NCI-H128 (cell line): ENCODE data around the gene NR1I3.
"Not testable (repeated sequence)": the region's sequence is repeated elsewhere in the genome, so short reads cannot be mapped to it uniquely, and the experiment has no call there.

Experiments
- DNase-seq: peaks from one replicate; lab custom pipeline; 2025; ENCODE audit not compliant: unreplicated experiment; lab: John Stamatoyannopoulos, UW

NR1I3 gene, protein sequence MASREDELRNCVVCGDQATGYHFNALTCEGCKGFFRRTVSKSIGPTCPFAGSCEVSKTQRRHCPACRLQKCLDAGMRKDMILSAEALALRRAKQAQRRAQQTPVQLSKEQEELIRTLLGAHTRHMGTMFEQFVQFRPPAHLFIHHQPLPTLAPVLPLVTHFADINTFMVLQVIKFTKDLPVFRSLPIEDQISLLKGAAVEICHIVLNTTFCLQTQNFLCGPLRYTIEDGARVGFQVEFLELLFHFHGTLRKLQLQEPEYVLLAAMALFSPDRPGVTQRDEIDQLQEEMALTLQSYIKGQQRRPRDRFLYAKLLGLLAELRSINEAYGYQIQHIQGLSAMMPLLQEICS

GRCh38 chr1:161238039-161238473, at the start of gene NR1I3:
Gene NR1I3 (minus strand): TSS chr1:161238203. CDS start chr1:161236565, 1,638 bp downstream.
- no peak for DNase-seq

- no peak for DNase-seq
Observed at GRCh38 chr1:161287482-161288054, 49.6 kb upstream of the NR1I3 start.

- no peak for DNase-seq
Observed at GRCh38 chr1:161285521-161285920, 47.5 kb upstream of the NR1I3 start.

DNA sequence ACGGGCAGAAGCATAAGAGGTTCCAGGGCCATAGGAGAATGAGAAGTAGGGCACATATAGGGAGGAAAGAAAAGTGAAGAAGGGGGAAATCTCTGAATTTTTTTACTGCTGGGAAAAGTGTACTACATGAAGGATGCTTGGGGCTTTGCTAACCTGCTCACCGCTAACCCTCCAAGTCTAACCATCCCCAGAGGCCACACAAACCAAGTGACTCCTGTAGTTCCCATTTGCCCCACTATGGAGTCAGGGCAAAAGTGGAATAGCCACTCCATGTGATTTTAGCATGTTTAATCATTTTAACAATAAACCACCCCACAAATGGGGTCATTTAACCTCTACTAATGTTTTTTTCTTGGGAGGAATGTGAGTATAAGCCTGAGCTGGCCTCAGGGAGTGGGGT, 47.1 kb upstream of the NR1I3 start:
- DNase-seq = no peak

DNA sequence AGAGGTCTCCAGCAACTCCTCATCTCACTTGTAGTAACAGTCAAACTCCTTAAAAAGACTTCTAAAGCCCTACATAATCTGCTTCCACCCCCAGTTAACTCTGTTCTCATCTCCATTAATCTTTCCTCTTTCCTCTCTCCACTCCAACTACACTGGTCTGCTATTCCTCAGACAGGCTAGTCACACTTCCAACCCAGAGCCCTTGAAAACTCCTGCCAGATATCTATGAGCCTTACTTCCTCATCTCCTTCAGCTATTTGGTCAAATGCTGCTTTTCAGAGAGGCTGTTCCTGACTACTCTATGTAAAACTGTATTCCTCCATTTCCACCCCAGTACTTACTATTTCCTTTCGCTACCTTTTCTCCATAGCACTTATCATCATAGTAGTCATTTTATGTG, 45.0 kb upstream of the NR1I3 start:
- no peak for DNase-seq

DNA sequence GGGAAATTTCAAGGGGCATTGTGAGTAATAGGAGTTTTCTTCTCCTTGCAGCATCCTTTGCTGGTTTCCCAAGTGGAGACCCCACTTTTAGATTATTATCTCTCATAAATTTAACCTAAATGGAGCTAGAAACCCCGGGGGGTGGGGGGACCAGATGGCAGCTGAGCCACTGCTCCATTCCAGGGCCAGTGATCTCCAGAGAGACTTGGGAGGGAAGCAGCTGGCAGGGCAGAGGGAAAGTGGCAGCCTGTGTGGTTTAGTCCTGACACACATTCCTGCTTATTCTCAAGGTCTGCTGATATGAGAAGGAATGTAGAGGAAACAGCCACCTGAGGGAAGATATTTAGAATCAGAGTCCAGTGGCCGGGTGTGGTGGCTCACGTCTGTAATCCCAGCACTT, 36.9 kb upstream of the NR1I3 start:
- no peak for DNase-seq

DNA sequence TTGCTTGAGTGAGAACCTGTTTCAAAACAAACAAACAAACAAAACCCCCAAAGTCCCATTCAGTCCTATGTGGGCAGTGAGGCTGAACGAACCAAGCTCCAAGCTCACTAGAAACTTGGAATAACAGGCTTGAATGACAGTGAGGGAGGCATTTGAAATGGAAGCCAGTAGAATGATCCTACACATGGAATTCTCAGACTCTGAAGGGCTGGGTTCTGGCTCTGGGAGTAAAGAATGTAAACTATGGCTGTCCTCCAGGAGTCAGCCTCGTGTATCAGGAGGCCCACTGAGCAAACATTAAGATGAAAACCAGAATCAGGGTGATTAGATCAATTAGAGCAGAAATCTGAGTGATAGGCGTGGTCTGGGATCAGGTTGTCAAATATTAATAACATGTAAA, 35.4 kb upstream of the NR1I3 start:
- no peak for DNase-seq

- DNase-seq = no peak
Observed at GRCh38 chr1:161267321-161267720, 29.3 kb upstream of the NR1I3 start.

DNA sequence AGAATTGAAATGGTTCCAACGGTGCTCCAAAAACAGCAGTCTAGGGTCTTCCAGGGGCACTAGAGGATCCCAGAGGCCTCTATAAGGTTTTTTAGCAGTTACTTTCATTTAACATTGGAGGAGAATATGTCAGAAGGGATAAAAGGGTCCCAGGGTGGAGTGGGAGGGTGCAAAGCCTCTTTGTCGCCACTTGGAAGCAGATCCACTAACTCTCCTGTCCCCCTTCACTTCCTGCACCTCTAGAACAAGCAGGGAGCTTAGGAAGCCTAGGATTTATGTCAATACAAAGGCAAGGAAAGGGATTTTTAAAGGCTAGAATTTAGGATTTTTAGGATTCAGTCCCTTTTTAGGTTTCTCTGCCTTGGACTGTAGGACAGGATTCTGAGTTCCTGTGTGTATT, 28.8 kb upstream of the NR1I3 start:
- no peak for DNase-seq

DNA sequence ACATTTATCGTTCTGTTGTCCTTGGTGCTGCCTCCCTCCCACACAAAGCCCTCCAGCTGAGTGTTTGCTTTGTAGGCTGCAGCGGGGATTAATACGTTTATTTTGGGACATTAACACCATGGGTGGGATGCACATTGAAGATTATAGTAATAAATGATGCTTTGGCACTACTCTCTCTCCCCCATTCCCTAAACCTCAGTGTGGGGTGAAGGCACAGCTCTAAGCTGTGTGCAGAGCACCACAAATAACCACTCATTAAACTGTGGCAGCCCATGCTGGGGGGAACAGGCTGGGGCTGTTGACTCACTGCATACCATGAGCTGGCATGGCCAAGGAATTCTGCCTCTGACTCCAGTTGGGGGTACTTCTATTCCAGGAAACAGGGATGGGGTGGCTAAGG, 28.2 kb upstream of the NR1I3 start:
- DNase-seq = no peak

DNA sequence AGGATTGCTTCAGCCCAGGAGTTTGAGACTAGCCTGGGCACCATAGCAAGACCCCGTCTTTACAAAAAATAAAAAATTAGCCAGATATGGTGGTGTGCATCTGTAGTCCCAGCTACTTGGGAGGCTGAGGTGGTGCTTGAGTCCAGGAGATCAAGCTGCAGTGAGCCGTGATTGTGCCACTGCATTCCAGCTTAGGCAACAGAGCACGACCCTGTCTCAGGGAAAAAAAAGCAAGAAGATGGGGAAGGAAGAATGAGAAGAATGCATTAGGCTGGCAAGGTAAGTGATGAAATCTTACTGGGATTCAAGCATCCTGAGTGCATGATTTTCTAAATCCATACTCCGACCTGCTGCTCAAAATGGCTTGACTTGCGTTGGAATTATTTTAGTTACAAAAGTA, 27.3 kb upstream of the NR1I3 start:
- DNase-seq = no peak

DNA sequence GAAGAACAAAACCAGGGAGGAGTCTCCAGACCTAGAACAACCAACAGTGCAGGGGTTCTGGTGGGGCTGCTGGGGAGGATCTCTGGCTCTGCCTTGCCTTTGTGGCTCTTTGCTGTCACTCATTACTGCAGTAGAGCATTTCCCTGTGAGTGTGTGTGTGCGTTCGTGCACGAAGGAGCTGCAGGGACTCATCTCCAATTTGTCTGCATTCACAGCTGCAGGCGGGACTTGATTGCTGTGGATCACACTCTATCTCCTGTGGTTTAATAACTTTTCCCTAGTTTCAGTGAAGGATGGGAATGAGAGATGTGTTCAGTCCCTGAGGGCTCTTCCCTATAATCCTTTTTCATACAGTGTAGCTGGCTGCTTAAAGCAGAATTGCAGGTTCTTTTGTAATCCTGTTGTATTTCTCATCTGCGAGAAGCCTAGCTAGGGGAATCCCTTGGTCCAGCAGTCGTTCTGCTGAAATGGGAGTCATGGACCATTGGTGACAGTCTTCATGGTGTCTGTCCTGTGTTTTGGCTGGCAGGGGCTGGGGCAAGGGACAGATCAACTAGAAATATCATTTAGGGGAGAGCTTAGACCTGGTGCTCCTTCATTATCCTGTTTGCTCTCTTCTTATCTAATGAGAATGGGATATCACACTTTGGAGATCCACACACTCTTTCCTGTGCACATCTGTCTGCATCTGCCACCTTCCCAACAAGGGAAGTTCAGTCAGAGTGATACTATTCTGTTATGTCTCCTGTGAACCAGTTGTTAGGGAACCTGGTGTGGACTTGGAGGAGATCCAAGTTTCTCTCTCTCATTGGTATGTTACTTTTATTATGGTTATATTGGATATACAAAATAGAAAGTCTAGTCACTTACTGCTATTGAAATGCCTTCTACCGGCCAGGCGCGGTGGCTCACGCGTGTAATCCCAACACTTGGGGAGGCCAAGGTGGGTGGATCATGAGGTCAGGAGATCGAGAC, 23.5 kb upstream of the NR1I3 start:
- no peak for DNase-seq

- DNase-seq = no peak
Observed at GRCh38 chr1:161260376-161261260, 22.6 kb upstream of the NR1I3 start.

DNA sequence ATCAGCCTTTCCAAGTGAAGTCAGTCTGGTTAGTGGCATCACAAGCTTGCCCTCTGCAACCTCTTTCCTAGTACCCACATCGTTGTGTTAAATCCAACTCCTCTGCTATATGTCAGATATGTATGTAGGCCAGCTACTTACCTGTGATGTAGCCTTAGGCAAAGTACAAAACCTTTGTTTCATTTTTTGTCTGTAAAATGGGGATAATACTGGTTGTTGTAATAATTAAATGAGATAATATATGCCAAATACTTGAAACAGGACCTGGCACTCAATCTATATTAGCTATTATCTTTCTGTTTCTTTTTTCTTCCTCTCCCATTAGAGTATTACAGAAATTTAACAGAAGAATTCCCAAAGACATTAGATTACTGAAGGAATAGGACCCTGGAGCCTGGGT, 21.8 kb upstream of the NR1I3 start:
- no peak for DNase-seq

GRCh38 chr1:161259345-161259702, 21.3 kb upstream of the NR1I3 start:
- DNase-seq = no peak

DNA sequence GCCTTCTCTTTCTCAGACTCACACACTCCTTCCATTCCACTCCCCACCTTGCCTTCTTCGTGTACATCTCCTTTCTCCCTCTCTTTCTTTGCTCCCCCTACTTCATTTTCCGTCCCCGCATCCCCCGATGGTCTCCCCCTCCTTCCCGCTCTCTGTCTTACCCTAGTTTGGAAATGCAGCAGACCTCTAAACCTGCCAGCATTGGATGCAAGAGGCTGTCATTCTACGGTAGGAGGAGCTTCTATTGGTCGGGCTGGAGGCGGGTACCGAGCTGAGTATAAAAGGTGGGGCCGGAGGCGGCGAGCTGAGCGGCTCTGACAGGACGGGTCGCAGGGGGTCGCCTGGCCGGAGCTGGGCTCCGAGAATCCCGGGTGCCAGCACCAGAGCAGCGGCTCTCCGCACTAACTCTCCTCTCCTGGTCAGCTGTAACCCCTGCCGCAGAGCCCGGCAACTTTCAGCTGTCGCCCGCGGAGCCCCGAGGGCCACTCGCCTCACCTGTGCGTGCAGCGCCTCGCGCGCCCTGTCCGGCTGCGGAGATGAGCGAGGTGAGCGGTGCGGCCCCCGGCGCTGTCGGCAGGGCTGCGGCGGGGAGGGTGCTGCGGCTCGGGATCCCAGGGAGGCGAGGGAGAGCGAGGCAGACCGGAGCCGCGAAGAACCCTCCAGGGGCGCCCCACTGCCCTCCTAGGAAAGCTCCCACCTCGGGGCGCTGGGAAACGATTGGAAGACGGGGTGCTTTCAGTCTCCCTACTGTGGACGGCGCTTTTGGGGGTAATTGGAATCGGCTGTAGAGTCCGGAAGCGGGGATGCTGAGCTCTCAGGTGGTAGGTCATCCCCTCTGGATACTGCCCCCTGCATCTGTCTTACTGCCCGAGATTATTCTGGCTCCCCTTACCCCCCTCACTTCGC, 20.7 kb upstream of the NR1I3 start, which contains the start of gene PCP4L1:
Gene PCP4L1, plus strand, starts transcription at position 307 of the 906 bp plus-strand sequence. Its CDS starts 230 bp downstream, at position 537.
- peak; percentile 20 for DNase-seq

DNA sequence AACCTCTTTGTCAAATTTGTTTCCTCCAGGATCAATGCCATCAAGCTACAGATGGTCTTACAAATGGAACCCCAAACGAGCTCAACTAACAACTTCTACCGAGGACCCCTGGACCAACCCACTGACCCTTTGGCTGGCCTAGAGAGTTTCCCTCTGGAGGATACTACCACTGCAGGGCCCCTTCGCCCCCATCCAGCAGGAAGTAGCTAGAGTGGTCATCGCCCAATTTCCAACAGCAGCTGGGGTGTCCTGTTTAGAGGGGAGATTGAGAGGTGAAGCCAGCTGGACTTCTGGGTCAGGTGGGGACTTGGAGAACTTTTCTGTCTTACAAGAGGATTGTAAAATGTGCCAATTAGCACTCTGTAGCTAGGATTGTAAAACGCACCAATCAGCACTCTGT, 19.1 kb upstream of the NR1I3 start:
- not testable (repeated sequence) for DNase-seq

DNA sequence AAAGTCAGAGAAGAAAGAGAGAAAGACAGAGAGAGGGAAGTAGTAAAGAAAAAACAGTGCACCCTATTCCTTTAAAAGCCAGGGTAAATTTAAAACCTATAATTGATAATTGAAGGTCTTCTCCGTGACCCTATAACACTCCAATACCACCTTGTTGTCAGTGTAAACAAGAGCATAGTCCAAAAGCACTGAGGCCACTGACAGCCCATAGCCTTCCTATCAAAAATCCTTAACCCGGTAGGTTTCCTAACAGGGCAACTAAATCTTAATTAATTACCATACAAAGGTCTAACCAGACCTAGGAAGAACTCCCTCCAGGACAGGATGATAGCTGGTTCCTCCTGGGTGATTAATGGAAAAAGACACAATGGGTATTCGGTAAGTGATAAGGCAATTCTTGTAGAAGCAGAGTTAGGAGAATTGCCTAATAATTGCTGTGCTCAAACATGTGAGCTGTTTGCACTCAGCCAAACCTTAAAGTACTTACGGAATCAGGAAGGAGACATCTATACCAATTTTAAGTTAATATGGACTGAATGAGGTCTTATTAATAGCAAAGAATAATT, 18.0 kb upstream of the NR1I3 start:
- not testable (repeated sequence) for DNase-seq

DNA sequence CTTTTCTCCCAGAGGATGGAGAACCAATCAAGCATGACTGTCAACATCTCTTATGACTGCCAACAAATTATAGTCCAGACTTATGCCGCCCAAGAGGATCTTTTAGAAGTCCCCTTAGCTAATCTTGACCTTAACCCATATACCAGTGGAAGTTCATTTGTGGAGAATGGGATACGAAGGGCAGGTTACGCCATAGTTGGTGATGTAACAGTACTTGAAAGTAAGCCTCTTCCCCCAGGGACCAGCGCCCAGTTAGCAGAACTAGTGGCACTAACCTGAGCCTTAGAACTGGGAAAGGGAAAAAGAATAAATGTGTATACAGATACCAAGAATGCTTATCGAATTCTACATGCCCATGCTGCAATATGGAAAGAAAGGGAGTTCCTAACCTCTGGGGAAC, 17.3 kb upstream of the NR1I3 start:
- DNase-seq = not testable (repeated sequence)
